Measurements from ENCODE around the gene PSMC4.
A peak's percentile ranks its signal among the peaks of the same experiment; 100 is the strongest.

Gene PSMC4

GRCh38 chr19:39970675-39971379, at the start of gene PSMC4:
PSMC4 (plus strand) TSS chr19:39971165; CDS start chr19:39971203, 38 bp downstream.
- H3K27ac ChIP-seq = peak within 1 kb of the TSS; percentile 85
- peak within 1 kb of the TSS; percentile 56 to 69 for H3K4me3 ChIP-seq (ENCODE audit: low read depth in 1 of 2, low read length in 1 of 2)
- peak; percentile 97 for TF ChIP-seq CTCF (IDR thresholded peaks at IDR 0.05)
- peaks cover 39% of the 10 kb centered on the region for H3K36me3 ChIP-seq
- H3K9me3 ChIP-seq = no peaks in the 10 kb centered on the region
- peaks cover 28% of the 10 kb centered on the region for H3K27me3 ChIP-seq
- peaks cover 14 to 19% of the 10 kb centered on the region in 2 experiments for H3K4me1 ChIP-seq (ENCODE audit: control insufficient read depth in 1 of 2, insufficient read depth in 1 of 2, low read depth in 1 of 2, low read length in 1 of 2)

- no peaks in the 10 kb centered on the region for H3K36me3 ChIP-seq
- peaks cover 90% of the 10 kb centered on the region for H3K27me3 ChIP-seq
- H3K4me1 ChIP-seq (ENCODE audit: control insufficient read depth in 1 of 2, insufficient read depth in 1 of 2, low read depth in 1 of 2, low read length in 1 of 2) = no peaks in the 10 kb centered on the region
- no peak for TF ChIP-seq CTCF (IDR thresholded peaks at IDR 0.05)
- no peak overlapping the region for H3K27ac ChIP-seq
- no peaks in the 10 kb centered on the region for H3K9me3 ChIP-seq
- H3K4me3 ChIP-seq (ENCODE audit: low read depth in 1 of 2, low read length in 1 of 2) = no peak overlapping the region
Observed at GRCh38 chr19:39923862-39924261, 47.1 kb upstream of the PSMC4 start.

GRCh38 chr19:39924389-39924788, 46.6 kb upstream of the PSMC4 start:
- TF ChIP-seq CTCF (IDR thresholded peaks at IDR 0.05) = no peak
- Histone ChIP-seq H3K4me3 (ENCODE audit: low read depth in 1 of 2, low read length in 1 of 2) (no peak overlapping the region), H3K27me3 (peaks cover 90% of the 10 kb centered on the region)

GRCh38 chr19:39924952-39925351, 46.0 kb upstream of the PSMC4 start:
- no peak for TF ChIP-seq CTCF (IDR thresholded peaks at IDR 0.05)
- no peaks in the 10 kb centered on the region for H3K9me3 ChIP-seq
- no peaks in the 10 kb centered on the region for H3K36me3 ChIP-seq
- H3K27me3 ChIP-seq = peaks cover 90% of the 10 kb centered on the region
- no peak overlapping the region for H3K4me3 ChIP-seq (ENCODE audit: low read depth in 1 of 2, low read length in 1 of 2)
- no peak overlapping the region for H3K27ac ChIP-seq
- H3K4me1 ChIP-seq (ENCODE audit: control insufficient read depth in 1 of 2, insufficient read depth in 1 of 2, low read depth in 1 of 2, low read length in 1 of 2) = no peaks in the 10 kb centered on the region

More at GRCh38 chr19:39924389-39924788, 46.6 kb upstream of the PSMC4 start:
- Histone ChIP-seq H3K27ac (no peak overlapping the region), H3K4me1 (ENCODE audit: control insufficient read depth in 1 of 2, insufficient read depth in 1 of 2, low read depth in 1 of 2, low read length in 1 of 2) (no peaks in the 10 kb centered on the region), H3K9me3 (no peaks in the 10 kb centered on the region), H3K36me3 (no peaks in the 10 kb centered on the region)

- no peak overlapping the region for H3K27ac ChIP-seq
- no peaks in the 10 kb centered on the region for H3K9me3 ChIP-seq
- peaks cover 95% of the 10 kb centered on the region for H3K27me3 ChIP-seq
- TF ChIP-seq CTCF (IDR thresholded peaks at IDR 0.05) = no peak
- no peaks in the 10 kb centered on the region for H3K4me1 ChIP-seq (ENCODE audit: control insufficient read depth in 1 of 2, insufficient read depth in 1 of 2, low read depth in 1 of 2, low read length in 1 of 2)
- H3K4me3 ChIP-seq (ENCODE audit: low read depth in 1 of 2, low read length in 1 of 2) = no peak overlapping the region
- no peaks in the 10 kb centered on the region for H3K36me3 ChIP-seq
Observed at GRCh38 chr19:39926170-39926760, 44.7 kb upstream of the PSMC4 start.

All from neutrophil (primary cell).